Aorta (tissue), 4 donors: ENCODE results near the gene TMEM39A. TPM values are rescaled to one million over a fixed set of nuclear protein-coding genes. Genes with fewer than 3 reads are reported as not detected.

ENCODE experiments used
- polyA plus RNA-seq, 2 donors: library from polyadenylated mRNA; stranded (reverse); fragments of 200-250 nt; gene quantifications; one replicate each; pipeline ENCODE4 v1.2.3, GENCODE V29; 2013
- total RNA-seq, 2 donors: library from RNA; stranded (reverse); fragmentation: NEBNext Ultra II Directional; extraction: Animal tissue kit (Norgen Biotek cat#: 25700); gene quantifications; one replicate each; pipeline ENCODE4 v1.2.1, GENCODE V29; 2021
- donor health status: healthy with polysubstance abuse.
- donor health status: Bipolar disorder and iron deficiency.
- donor health status: DM: no; HTN: no; CAD: no.
- donor health status: DM: yes; HTN: yes; CAD: no.

TMEM39A gene
- total and polyA plus RNA-seq, 4 donors: 7.5 to 45.7 (median 24.1) TPM

Other genes starting within 250 kb of the TMEM39A start
- gene B4GALT4, start 222.7 kb downstream of the TMEM39A start, total RNA-seq: 10 to 100 TPM; 21.9 to 22.8 TPM
- gene B4GALT4, start 222.7 kb downstream of the TMEM39A start, polyA plus RNA-seq: 10 to 100 TPM; 16.3 to 23.5 TPM
- 10 to 100 TPM; 29.1 to 65.0 TPM for gene ARHGAP31, start 169.2 kb downstream of the TMEM39A start, total RNA-seq
- gene ARHGAP31, start 169.2 kb downstream of the TMEM39A start, polyA plus RNA-seq: 1 to 10 TPM; 1.5 to 2.4 TPM
- gene POGLUT1, start 5.3 kb upstream of the TMEM39A start, total RNA-seq: 10 to 100 TPM; 16.2 to 22.7 TPM
- 1 to 10 TPM; 4.1 to 9.7 TPM for gene POGLUT1, start 5.3 kb upstream of the TMEM39A start, polyA plus RNA-seq
- gene TIMMDC1, start 34.9 kb upstream of the TMEM39A start, total RNA-seq: 10 to 100 TPM; 64.0 to 83.5 TPM
- 10 to 100 TPM; 44.6 to 71.6 TPM for gene TIMMDC1, start 34.9 kb upstream of the TMEM39A start, polyA plus RNA-seq
- 1 to 10 TPM; 1.8 to 2.3 TPM for gene CD80, start 96.0 kb upstream of the TMEM39A start, total RNA-seq
- gene CD80, start 96.0 kb upstream of the TMEM39A start, polyA plus RNA-seq: under 1 TPM in 1 of 2 donors, not detected in 1; 0.38 TPM
- gene ADPRH, start 115.9 kb upstream of the TMEM39A start, total RNA-seq: 10 to 100 TPM; 13.6 to 13.9 TPM
- gene ADPRH, start 115.9 kb upstream of the TMEM39A start, polyA plus RNA-seq: 1 to 10 TPM; 5.6 to 7.5 TPM
- 1 to 10 TPM; 2.1 to 5.7 TPM for gene PLA1A, start 134.3 kb upstream of the TMEM39A start, total RNA-seq
- gene PLA1A, start 134.3 kb upstream of the TMEM39A start, polyA plus RNA-seq: 1 to 10 TPM in 1 of 2 donors, under 1 TPM in 1; 0.50 to 4.0 TPM
- 10 to 100 TPM in 1 of 2 donors, 1 to 10 TPM in 1; 9.5 to 11.5 TPM for gene POPDC2, start 197.0 kb upstream of the TMEM39A start, total RNA-seq
- 10 to 100 TPM; 11.0 to 17.5 TPM for gene POPDC2, start 197.0 kb upstream of the TMEM39A start, polyA plus RNA-seq
- 10 to 100 TPM; 43.6 to 47.3 TPM for gene COX17, start 213.8 kb upstream of the TMEM39A start, total RNA-seq
- gene COX17, start 213.8 kb upstream of the TMEM39A start, polyA plus RNA-seq: 100 to 1,000 TPM in 1 of 2 donors, 10 to 100 TPM in 1; 74.9 to 170 TPM
- gene CFAP91, start 239.4 kb upstream of the TMEM39A start, total RNA-seq: 1 to 10 TPM; 3.7 TPM
- 1 to 10 TPM in 1 of 2 donors, under 1 TPM in 1; 0.50 to 8.5 TPM for gene CFAP91, start 239.4 kb upstream of the TMEM39A start, polyA plus RNA-seq